Liver (tissue), 9 donors: ENCODE measurements around the gene PIP5KL1. TPM values are rescaled to one million over a fixed set of nuclear protein-coding genes. Genes with fewer than 3 reads are reported as not detected.

Experiments used
- DNase-seq: peaks from one replicate; pipeline ENCODE4 v3.0.0-alpha.2; 2017; ENCODE audit warnings: low spot score
- H3K27ac ChIP-seq, 2 donors: one replicate each; pipeline ENCODE4 v1.7.0; 2013; ENCODE audit warnings: inconsistent platforms in 2 of 2, low read length in 2 of 2, control low read depth in 1 of 2, low read depth in 1 of 2, mild to moderate bottlenecking in 1 of 2
- H3K27me3 ChIP-seq, 4 donors: one replicate each; pipeline versions ENCODE4 v1.6.1 to v1.7.0; 2013; ENCODE audit warnings: low read length in 3 of 4, inconsistent platforms in 1 of 4, mild to moderate bottlenecking in 1 of 4, moderate library complexity in 1 of 4; ENCODE audit not compliant: control insufficient read depth in 4 of 4, insufficient read depth in 4 of 4
- H3K36me3 ChIP-seq, 4 donors: one replicate each; pipeline versions ENCODE4 v1.6.1 to v1.7.0; 2013; ENCODE audit warnings: low read length in 3 of 4, mild to moderate bottlenecking in 3 of 4, low read depth in 1 of 4, moderate library complexity in 1 of 4; ENCODE audit not compliant: control insufficient read depth in 4 of 4, insufficient read depth in 3 of 4
- H3K4me1 ChIP-seq, 4 donors: one replicate each; pipeline versions ENCODE4 v1.6.1 to v1.7.0; 2013; ENCODE audit warnings: low read length in 3 of 4, mild to moderate bottlenecking in 3 of 4, moderate library complexity in 1 of 4; ENCODE audit not compliant: control insufficient read depth in 4 of 4, insufficient read depth in 4 of 4
- H3K4me3 ChIP-seq, 3 donors: one replicate each; pipeline versions ENCODE4 v1.6.1 to v1.7.0; 2013; ENCODE audit warnings: low read length in 3 of 3, control low read depth in 1 of 3, low read depth in 1 of 3, mild to moderate bottlenecking in 1 of 3
- H3K9ac ChIP-seq, 2 donors: one replicate each; pipeline ENCODE4 v1.7.0; 2013; ENCODE audit warnings: low read length in 2 of 2, mild to moderate bottlenecking in 2 of 2, moderate library complexity in 2 of 2, control low read depth in 1 of 2, low read depth in 1 of 2
- H3K9me3 ChIP-seq, 4 donors: one replicate each; pipeline versions ENCODE4 v1.6.1 to v1.7.0; 2013; ENCODE audit warnings: low read length in 3 of 4; ENCODE audit not compliant: control insufficient read depth in 4 of 4
- ATF3 ChIP-seq: IDR thresholded peaks from 2 replicates; pipeline ENCODE4 v1.6.1; 2016; ENCODE audit warnings: antibody characterized with exemption
- EGR1 ChIP-seq, 2 donors: IDR thresholded peaks; 2 replicates each; pipeline ENCODE4 v1.6.1; 2016 to 2018; ENCODE audit warnings: antibody characterized with exemption in 2 of 2, low read depth in 2 of 2
- FOXA1 ChIP-seq: IDR thresholded peaks from 2 replicates; pipeline ENCODE4 v1.6.1; 2016; ENCODE audit warnings: antibody characterized with exemption
- GABPA ChIP-seq, 2 donors: IDR thresholded peaks in 1 of 2; conservative IDR thresholded peaks in 1 of 2; 2 replicates each; pipeline ENCODE4 v1.6.1; 2016; ENCODE audit warnings: antibody characterized with exemption in 2 of 2, mild to moderate bottlenecking in 1 of 2, moderate library complexity in 1 of 2
- HNF4A ChIP-seq, 2 donors: conservative IDR thresholded peaks; 2 replicates each; pipeline ENCODE4 v1.6.1; 2016; ENCODE audit warnings: antibody characterized with exemption in 2 of 2, mild to moderate bottlenecking in 2 of 2
- HNF4G ChIP-seq: IDR thresholded peaks from 2 replicates; pipeline ENCODE4 v1.6.1; 2016; ENCODE audit warnings: antibody characterized with exemption
- JUND ChIP-seq, 2 donors: IDR thresholded peaks; 2 replicates each; pipeline ENCODE4 v1.6.1; 2016; ENCODE audit warnings: antibody characterized with exemption in 2 of 2
- MAX ChIP-seq: IDR thresholded peaks from 2 replicates; pipeline ENCODE4 v1.6.1; 2016; ENCODE audit warnings: antibody characterized with exemption
- RAD21 ChIP-seq, 2 donors: IDR thresholded peaks; 2 replicates each; pipeline ENCODE4 v1.6.1; 2016; ENCODE audit warnings: antibody characterized with exemption in 2 of 2, mild to moderate bottlenecking in 2 of 2
- REST ChIP-seq: IDR thresholded peaks from 2 replicates; pipeline ENCODE4 v1.6.1; 2016; ENCODE audit warnings: antibody characterized with exemption, mild to moderate bottlenecking
- RXRA ChIP-seq, 2 donors: IDR thresholded peaks; 2 replicates each; pipeline ENCODE4 v1.6.1; 2017 to 2018; ENCODE audit warnings: antibody characterized with exemption in 2 of 2, mild to moderate bottlenecking in 1 of 2
- TAF1 ChIP-seq: conservative IDR thresholded peaks from 2 replicates; pipeline ENCODE4 v1.6.1; 2016; ENCODE audit warnings: antibody characterized with exemption, mild to moderate bottlenecking
- YY1 ChIP-seq: IDR thresholded peaks from 2 replicates; pipeline ENCODE4 v1.6.1; 2016; ENCODE audit warnings: antibody characterized with exemption, mild to moderate bottlenecking
- ZBTB33 ChIP-seq: IDR thresholded peaks from 2 replicates; pipeline ENCODE4 v1.6.1; 2016; ENCODE audit warnings: antibody characterized with exemption
- WGBS: extraction: QIAGEN DNeasy Blood & Tissue Kit; methylation state at CpG from one replicate; pipeline ENCODE4 v1.1.7; 2013; 5-methylcytosine and 5-hydroxymethylcytosine counted together
- polyA plus RNA-seq, 2 donors: library from polyadenylated mRNA; stranded (reverse) in 1 of 2; unstranded in 1 of 2; fragments of 200-250 nt in 1 of 2; fragments of >200 nt in 1 of 2; fragmentation: Nextera tagmentation in 1 of 2; extraction: Ambion mirVana in 1 of 2; gene quantifications; one replicate each; pipeline versions ENCODE4 v1.2.1 to v1.2.3, GENCODE V29; 2013 to 2015
- total RNA-seq, 2 donors: library from RNA; depleted of rRNA; stranded (reverse); fragments of >200 nt; gene quantifications; one replicate each; pipeline ENCODE4 v1.2.3, GENCODE V29; 2014
- donor health status: healthy.
- donor health status: healthy.
- donor health status: healthy.
- donor health status: healthy.
- donor health status: healthy.

Gene PIP5KL1
- total and polyA plus RNA-seq, 4 donors, result 0.06 to 1.5 (median 0.49) TPM

- H3K27me3 ChIP-seq, result no peaks in the 10 kb centered on the region
- H3K27ac ChIP-seq, result no peak overlapping the region
- no peak for DNase-seq
- no peak for TF ChIP-seq REST
- TF ChIP-seq ZBTB33, result no peak
- TF ChIP-seq JUND (IDR thresholded peaks at IDR 0.05), result no peak
- no peak for TF ChIP-seq MAX
- TF ChIP-seq RAD21 (IDR thresholded peaks at IDR 0.05), result no peak
- TF ChIP-seq TAF1, result no peak
- TF ChIP-seq FOXA1, result no peak
- TF ChIP-seq YY1, result no peak
- TF ChIP-seq GABPA (IDR thresholded peaks at IDR 0.05 in 1 of 2, conservative IDR thresholded peaks at IDR 0.05 in 1 of 2), result no peak
- no peaks in the 10 kb centered on the region for H3K9me3 ChIP-seq
- 94% methylated on average over 9 of the region's 9 CpGs for WGBS
- no peak overlapping the region for H3K9ac ChIP-seq
- peaks cover 0 to 6% (median under 1%) of the 10 kb centered on the region in 4 donors for H3K36me3 ChIP-seq
- H3K4me3 ChIP-seq, result no peak overlapping the region
- H3K4me1 ChIP-seq, result peaks cover 6 to 22% (median 14%) of the 10 kb centered on the region in 4 donors
These were observed 59.0 kb downstream of the PIP5KL1 start for GRCh38 chr9:127871531-127871930.

- H3K4me3 ChIP-seq, result no peak overlapping the region
- TF ChIP-seq TAF1 (no peak), HNF4A (conservative IDR thresholded peaks at IDR 0.05) (no peak), FOXA1 (no peak), ATF3 (no peak), YY1 (no peak), EGR1 (IDR thresholded peaks at IDR 0.05; ENCODE audit: low read depth in 2 of 2) (no peak), RXRA (IDR thresholded peaks at IDR 0.05) (no peak), HNF4G (no peak), JUND (IDR thresholded peaks at IDR 0.05) (no peak), ZBTB33 (no peak)
- WGBS, result 87% methylated on average over 12 of the region's 12 CpGs
- DNase-seq, result no peak
- no peak overlapping the region for H3K9ac ChIP-seq
- no peak overlapping the region for H3K27ac ChIP-seq
- H3K4me1 ChIP-seq, result peaks cover 6 to 17% (median 11%) of the 10 kb centered on the region in 4 donors
- H3K9me3 ChIP-seq, result no peaks in the 10 kb centered on the region
- no peaks in the 10 kb centered on the region for H3K27me3 ChIP-seq
- peaks cover 0 to 6% (median under 1%) of the 10 kb centered on the region in 4 donors for H3K36me3 ChIP-seq
These were observed 59.7 kb downstream of the PIP5KL1 start for GRCh38 chr9:127870887-127871286.

Other genes with a start within 250 kb of the PIP5KL1 start
- gene CFAP157, start 223.8 kb downstream of the PIP5KL1 start, total RNA-seq, result not detected
- gene CFAP157, start 223.8 kb downstream of the PIP5KL1 start, polyA plus RNA-seq, result under 1 TPM; 0.07 to 0.22 TPM
- gene PTRH1, start 215.1 kb downstream of the PIP5KL1 start, total RNA-seq, result 1 to 10 TPM; 6.7 to 7.8 TPM
- 10 to 100 TPM; 11.5 to 21.6 TPM for gene PTRH1, start 215.1 kb downstream of the PIP5KL1 start, polyA plus RNA-seq
- under 1 TPM in 1 of 2 donors, not detected in 1; 0.08 TPM for gene TTC16, start 214.7 kb downstream of the PIP5KL1 start, total RNA-seq
- gene TTC16, start 214.7 kb downstream of the PIP5KL1 start, polyA plus RNA-seq, result under 1 TPM in 1 of 2 donors, not detected in 1; 0.02 TPM
- 10 to 100 TPM in 1 of 2 donors, 1 to 10 TPM in 1; 5.1 to 10.8 TPM for gene TOR2A, start 195.5 kb downstream of the PIP5KL1 start, total RNA-seq
- gene TOR2A, start 195.5 kb downstream of the PIP5KL1 start, polyA plus RNA-seq, result 10 to 100 TPM; 12.9 to 14.6 TPM
- 1 to 10 TPM; 4.8 to 5.1 TPM for gene SH2D3C, start 152.1 kb downstream of the PIP5KL1 start, total RNA-seq
- 1 to 10 TPM; 2.2 to 3.1 TPM for gene SH2D3C, start 152.1 kb downstream of the PIP5KL1 start, polyA plus RNA-seq
- gene CDK9, start 144.7 kb downstream of the PIP5KL1 start, total RNA-seq, result 10 to 100 TPM; 31.8 to 41.2 TPM
- 10 to 100 TPM; 32.4 to 41.4 TPM for gene CDK9, start 144.7 kb downstream of the PIP5KL1 start, polyA plus RNA-seq
- gene FPGS, start 127.9 kb downstream of the PIP5KL1 start, total RNA-seq, result 10 to 100 TPM; 20.4 to 48.1 TPM
- gene FPGS, start 127.9 kb downstream of the PIP5KL1 start, polyA plus RNA-seq, result 10 to 100 TPM; 37.3 to 61.1 TPM
- gene ENG, start 76.1 kb downstream of the PIP5KL1 start, total RNA-seq, result 10 to 100 TPM; 12.8 to 23.5 TPM
- gene ENG, start 76.1 kb downstream of the PIP5KL1 start, polyA plus RNA-seq, result 10 to 100 TPM; 25.0 to 91.3 TPM
- 10 to 100 TPM; 10.6 to 18.7 TPM for gene AK1, start 53.1 kb downstream of the PIP5KL1 start, total RNA-seq
- gene AK1, start 53.1 kb downstream of the PIP5KL1 start, polyA plus RNA-seq, result 10 to 100 TPM; 40.4 to 78.3 TPM
- 10 to 100 TPM; 26.9 to 37.7 TPM for gene ST6GALNAC6, start 31.2 kb downstream of the PIP5KL1 start, total RNA-seq
- gene ST6GALNAC6, start 31.2 kb downstream of the PIP5KL1 start, polyA plus RNA-seq, result 10 to 100 TPM; 22.5 to 40.4 TPM
- 10 to 100 TPM in 1 of 2 donors, 1 to 10 TPM in 1; 4.5 to 83.7 TPM for gene ST6GALNAC4, start 13.7 kb downstream of the PIP5KL1 start, total RNA-seq
- gene ST6GALNAC4, start 13.7 kb downstream of the PIP5KL1 start, polyA plus RNA-seq, result 10 to 100 TPM in 1 of 2 donors, 1 to 10 TPM in 1; 2.5 to 10.6 TPM
- gene DPM2, start 7.1 kb upstream of the PIP5KL1 start, total RNA-seq, result 10 to 100 TPM in 1 of 2 donors, 1 to 10 TPM in 1; 9.3 to 22.0 TPM
- 10 to 100 TPM; 22.0 to 25.0 TPM for gene DPM2, start 7.1 kb upstream of the PIP5KL1 start, polyA plus RNA-seq
- 10 to 100 TPM in 1 of 2 donors, 1 to 10 TPM in 1; 4.9 to 14.3 TPM for gene EEIG1, start 50.2 kb upstream of the PIP5KL1 start, total RNA-seq
- gene EEIG1, start 50.2 kb upstream of the PIP5KL1 start, polyA plus RNA-seq, result 10 to 100 TPM in 1 of 2 donors, 1 to 10 TPM in 1; 6.7 to 11.2 TPM
- 1 to 10 TPM; 4.6 to 6.5 TPM for gene NAIF1, start 136.5 kb upstream of the PIP5KL1 start, total RNA-seq
- gene NAIF1, start 136.5 kb upstream of the PIP5KL1 start, polyA plus RNA-seq, result 1 to 10 TPM; 2.5 to 4.8 TPM
- 10 to 100 TPM; 21.7 to 74.6 TPM for gene SLC25A25, start 137.5 kb upstream of the PIP5KL1 start, total RNA-seq
- 10 to 100 TPM; 35.4 to 43.2 TPM for gene SLC25A25, start 137.5 kb upstream of the PIP5KL1 start, polyA plus RNA-seq
- 10 to 100 TPM; 22.8 to 34.7 TPM for gene PTGES2, start 197.0 kb upstream of the PIP5KL1 start, total RNA-seq
- 10 to 100 TPM; 28.2 to 41.1 TPM for gene PTGES2, start 197.0 kb upstream of the PIP5KL1 start, polyA plus RNA-seq
- gene LCN2, start 218.7 kb upstream of the PIP5KL1 start, total RNA-seq, result 1 to 10 TPM; 7.0 to 10.0 TPM
- 10 to 100 TPM; 10.8 to 64.5 TPM for gene LCN2, start 218.7 kb upstream of the PIP5KL1 start, polyA plus RNA-seq
- 10 to 100 TPM; 13.4 to 23.6 TPM for gene BBLN, start 229.5 kb upstream of the PIP5KL1 start, total RNA-seq
- 10 to 100 TPM; 41.1 to 42.1 TPM for gene BBLN, start 229.5 kb upstream of the PIP5KL1 start, polyA plus RNA-seq